ENCODE results near the gene PRPF40B.
"Not testable (repeated sequence)": the region's sequence is repeated elsewhere in the genome, so short reads cannot be mapped to it uniquely, and the experiment has no call there.

The PRPF40B gene

GRCh38 chr12:49609059-49609874 is 14.1 kb upstream of the PRPF40B start:
- in situ Hi-C loops (cut with MboI; ENCODE audit: low sequenced_read_pairs) = no loop called here

GRCh38 chr12:49609875-49610154 is 13.5 kb upstream of the PRPF40B start:
- in situ Hi-C loops (cut with MboI; ENCODE audit: low sequenced_read_pairs) = no loop called here

- in situ Hi-C loops (cut with MboI; ENCODE audit: low sequenced_read_pairs) = not testable (repeated sequence)
These were observed 12.6 kb upstream of the PRPF40B start for GRCh38 chr12:49610785-49611184.

DNA sequence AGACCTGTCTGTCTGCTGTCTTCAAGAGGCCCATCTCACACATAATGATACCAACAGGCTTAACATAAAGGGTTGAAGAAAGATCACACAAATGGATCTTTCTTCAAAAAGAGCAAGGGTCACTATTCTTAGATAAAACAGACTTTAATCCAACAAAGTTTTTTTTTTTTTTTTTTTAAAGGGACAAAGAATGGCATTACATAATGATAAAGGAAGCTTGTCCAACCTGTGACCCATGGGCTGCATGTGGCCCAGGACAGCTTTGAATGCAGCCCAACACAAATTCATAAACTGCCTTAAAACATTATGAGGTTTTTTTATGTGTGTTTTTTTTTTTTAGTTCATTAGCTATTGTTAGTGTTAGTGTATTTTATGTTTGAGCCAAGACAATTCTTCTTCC is 11.2 kb upstream of the PRPF40B start:
- in situ Hi-C loops (cut with MboI; ENCODE audit: low sequenced_read_pairs) = no loop called here

DNA sequence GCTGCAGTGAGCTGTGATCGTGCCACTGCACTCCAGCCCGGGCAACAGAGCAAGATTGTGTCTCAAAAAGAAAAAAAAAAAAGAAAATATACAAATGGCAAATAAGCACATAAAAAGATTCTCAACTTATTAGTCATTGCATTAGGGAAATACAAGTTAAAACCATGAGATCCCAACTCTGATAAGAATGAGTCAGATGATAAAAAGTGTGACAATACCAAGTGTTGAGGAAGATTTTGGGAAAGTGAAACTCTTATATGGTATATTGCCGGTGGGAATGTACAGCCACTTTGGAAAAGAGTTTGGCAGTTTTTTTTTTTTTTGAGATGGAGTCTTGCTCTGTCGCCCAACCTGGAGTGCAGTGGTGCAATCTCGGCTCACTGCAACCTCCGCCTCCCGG is 7.6 kb upstream of the PRPF40B start:
- in situ Hi-C loops (cut with MboI; ENCODE audit: low sequenced_read_pairs) = no loop called here

GRCh38 chr12:49616533-49617219 is 6.7 kb upstream of the PRPF40B start:
- in situ Hi-C loops (cut with MboI; ENCODE audit: low sequenced_read_pairs) = no loop called here

DNA sequence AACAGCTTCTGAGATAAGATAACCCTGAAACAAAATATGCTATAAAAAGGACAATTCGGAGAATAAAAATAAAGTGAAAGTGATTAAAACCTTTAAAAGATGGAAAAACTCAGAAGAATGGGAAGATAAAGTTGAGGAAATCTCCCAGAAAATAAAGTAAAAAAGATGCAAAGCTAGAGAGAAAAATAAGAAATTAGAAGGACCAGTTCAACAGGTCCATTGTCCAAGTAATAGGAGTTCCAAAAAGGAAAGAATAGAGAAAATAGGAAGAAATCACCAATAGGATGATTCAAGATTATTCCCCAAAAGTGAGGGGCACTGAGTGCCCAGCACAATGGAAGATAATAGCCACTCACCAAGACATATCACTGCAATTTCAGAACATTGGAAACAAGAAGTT is 4.8 kb upstream of the PRPF40B start:
- in situ Hi-C loops (cut with MboI; ENCODE audit: low sequenced_read_pairs) = no loop called here

- in situ Hi-C loops (cut with MboI; ENCODE audit: low sequenced_read_pairs) = no loop called here
These were observed 4.1 kb upstream of the PRPF40B start for GRCh38 chr12:49619286-49619685.

DNA sequence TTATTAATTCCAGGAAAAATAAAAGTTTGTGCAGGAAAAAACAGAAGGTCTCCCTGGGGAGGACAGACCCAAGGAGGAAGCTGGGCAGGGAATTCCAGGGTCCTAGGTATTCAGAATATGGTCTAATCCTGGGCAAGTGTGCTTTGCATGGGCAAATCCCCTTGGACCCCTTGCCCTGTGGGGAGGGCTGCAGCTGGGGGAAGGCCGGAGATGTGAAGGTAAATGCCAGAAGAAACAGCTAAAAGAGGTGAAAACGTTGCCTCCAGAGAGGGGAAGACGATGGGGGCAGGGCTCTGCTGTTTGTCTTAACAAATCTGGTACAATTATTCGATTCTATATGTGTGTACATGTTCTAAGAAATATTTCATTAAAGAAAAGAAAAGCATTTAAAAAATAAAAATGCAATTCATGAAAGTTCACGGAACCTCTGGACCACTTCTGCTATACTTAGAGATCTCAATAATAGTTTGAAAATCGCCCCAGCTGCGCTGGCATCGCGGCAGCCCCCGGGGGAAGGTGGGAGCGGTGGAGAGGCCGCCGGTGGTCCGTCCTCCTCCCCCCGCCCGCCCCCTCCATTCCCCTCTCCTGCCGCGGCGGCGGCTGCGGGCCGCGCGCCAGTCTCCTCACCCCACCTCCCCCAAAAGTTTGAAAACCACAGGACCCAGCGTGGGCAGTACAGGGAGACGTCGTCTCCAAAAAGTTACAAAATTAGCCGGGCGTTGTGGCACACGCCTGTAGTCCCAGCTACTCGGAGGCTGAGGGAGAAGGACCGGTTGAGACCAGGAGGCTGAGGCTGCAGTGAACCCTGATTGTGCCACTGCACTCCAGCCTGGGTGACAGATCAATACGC is 1.5 kb upstream of the PRPF40B start:
- in situ Hi-C loops (cut with MboI; ENCODE audit: low sequenced_read_pairs) = no loop called here

GRCh38 chr12:49622501-49623141 is 740 bp upstream of the PRPF40B start:
- in situ Hi-C loops (cut with MboI; ENCODE audit: low sequenced_read_pairs) = no loop called here

GRCh38 chr12:49624921-49625577 is 1.7 kb downstream of the PRPF40B start:
- in situ Hi-C loops (cut with MboI; ENCODE audit: low sequenced_read_pairs) = no loop called here

DNA sequence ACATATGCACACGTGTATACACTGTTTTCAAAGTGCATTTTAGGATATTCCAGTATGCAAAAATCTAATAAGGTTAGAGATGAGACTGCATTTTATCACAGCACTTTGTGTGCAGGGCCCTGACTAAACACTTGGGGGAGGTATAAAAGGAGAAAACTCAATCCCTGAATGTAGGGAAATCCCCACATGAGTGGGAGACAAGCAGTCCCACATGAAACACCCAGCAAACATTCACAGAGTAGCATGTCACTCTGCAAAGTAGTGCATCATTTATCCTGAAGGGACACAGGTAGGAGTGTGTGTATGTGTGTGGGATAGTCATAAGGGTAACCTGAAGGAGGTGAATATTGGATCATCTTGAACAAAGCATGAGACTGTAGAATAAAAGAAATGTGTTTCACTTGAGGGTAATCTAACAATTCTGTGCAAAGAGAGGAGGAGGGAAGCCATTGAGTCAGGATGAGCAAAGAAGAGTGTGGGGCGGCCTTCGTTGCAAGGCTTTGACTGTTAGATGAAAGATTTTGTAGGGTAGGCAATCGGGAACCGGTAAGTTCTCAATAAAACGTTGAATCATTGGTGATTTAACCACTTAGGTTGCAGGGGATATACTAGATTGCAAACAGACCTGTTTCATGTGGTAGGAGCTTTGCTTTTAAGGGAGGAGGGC is 2.9 kb downstream of the PRPF40B start:
- in situ Hi-C loops (cut with MboI; ENCODE audit: low sequenced_read_pairs) = no loop called here

GRCh38 chr12:49626836-49627235 is 3.5 kb downstream of the PRPF40B start:
- in situ Hi-C loops (cut with MboI; ENCODE audit: low sequenced_read_pairs) = no loop called here

DNA sequence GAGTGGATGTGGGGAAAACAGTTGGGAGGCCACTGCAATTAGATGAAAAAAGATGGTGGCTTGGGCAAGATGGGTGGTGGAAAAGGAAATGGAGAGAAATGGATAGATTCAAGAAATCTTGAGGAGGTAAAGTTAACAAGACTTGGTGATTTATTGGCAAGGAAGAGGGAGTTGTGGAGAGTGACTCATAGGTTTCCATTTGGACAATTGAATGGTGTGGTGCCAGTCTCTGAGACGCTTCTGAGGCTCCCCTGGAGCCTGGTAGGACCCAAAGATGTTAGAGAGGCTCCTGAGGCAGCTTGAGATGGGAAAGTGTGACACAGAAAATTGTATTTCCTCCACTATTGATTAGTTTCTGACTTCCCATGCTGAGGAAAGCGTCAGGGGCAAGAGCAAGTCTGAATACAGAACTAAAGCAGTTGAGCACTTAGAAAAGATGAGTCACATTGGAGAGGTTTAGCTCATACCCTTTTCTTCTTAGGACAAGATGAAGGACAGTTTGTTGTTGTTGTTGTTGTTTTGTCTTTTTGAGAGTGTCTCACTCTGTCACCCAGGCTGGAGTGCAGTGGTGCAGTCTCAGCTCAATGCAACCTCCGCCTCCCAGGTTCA is 4.5 kb downstream of the PRPF40B start:
- in situ Hi-C loops (cut with MboI; ENCODE audit: low sequenced_read_pairs) = no loop called here

DNA sequence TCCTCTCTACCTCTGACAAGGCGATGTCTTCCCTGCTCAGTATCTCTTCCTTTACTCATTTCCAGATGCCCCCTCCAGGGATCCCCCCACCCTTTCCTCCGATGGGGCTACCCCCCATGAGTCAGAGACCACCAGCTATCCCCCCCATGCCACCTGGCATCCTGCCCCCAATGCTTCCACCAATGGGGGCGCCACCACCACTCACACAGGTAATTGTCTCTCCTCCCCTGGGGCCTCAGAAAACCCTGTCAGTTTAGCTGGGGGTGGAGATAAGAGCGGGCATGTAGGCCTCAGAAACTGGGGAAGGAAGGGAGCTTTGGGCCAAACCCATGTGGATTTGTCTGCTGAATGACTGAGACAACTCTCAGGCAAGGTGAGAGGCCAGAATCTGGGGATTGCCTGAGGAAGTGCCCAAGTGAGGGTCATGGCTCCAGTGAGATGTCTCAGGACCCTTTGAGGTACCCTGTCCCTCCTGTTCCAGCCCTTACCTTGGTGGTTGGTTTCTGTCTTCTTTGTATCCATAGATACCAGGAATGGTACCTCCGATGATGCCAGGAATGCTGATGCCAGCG is 8.1 kb downstream of the PRPF40B start:
- in situ Hi-C loops (cut with MboI; ENCODE audit: low sequenced_read_pairs) = no loop called here

- in situ Hi-C loops (cut with MboI; ENCODE audit: low sequenced_read_pairs) = no loop called here
These were observed 9.0 kb downstream of the PRPF40B start for GRCh38 chr12:49632401-49632800.

DNA sequence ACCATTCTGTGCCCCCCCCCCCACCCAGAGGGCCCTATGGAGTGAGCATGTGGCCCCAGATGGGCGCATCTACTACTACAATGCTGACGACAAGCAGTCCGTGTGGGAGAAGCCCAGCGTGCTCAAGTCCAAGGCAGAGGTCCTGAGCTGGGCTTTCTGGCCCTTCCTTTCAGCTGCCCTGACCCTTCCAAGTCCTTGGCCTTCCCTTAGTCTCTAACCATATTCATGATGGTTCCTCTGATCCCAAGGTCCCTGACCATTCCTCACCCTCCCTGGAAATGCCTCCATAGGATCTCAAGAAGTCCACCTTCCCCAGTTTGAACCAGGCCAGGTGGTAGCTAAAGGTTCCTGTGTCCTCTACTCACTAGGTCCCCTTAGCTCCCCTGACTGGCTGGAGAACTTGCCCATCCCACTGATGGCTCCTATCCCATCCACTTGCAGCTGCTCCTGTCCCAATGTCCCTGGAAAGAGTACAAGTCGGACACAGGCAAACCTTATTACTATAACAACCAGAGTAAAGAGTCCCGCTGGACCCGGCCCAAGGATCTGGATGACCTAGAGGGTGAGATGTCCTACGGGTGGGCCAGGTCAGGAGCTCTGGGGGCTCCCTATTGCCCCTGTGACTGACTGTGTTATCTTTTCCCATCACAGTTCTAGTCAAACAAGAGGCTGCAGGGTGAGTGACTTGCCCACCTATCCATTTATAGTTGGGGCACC is 9.8 kb downstream of the PRPF40B start:
- in situ Hi-C loops (cut with MboI; ENCODE audit: low sequenced_read_pairs) = no loop called here

DNA sequence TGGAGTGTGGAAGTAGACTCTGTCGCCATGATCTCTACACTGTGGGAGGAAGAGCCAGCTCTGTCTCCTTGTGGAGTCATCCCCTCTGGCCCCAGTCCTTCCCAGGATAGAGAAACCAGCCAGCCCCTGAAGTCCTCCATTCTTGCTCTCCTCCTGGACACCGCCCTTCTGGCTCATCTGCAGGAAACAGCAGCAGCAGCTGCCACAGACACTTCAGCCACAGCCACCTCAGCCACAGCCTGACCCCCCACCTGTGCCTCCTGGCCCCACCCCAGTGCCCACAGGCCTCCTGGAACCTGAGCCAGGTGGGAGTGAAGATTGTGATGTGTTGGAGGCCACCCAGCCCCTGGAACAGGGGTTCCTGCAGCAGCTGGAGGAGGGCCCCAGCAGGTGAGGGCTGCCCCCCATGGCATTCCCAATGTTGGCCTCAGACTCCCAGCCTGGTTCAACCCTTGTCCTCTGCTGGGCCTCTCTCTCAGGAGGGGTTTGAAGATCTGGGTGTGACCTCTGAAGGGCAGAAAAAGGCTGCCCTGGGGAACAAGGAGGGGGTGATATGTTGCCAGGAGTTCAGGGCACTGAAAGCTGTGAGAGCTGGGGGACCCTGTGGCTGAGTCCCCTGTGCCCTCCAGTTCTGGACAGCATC is 10.5 kb downstream of the PRPF40B start:
- in situ Hi-C loops (cut with MboI; ENCODE audit: low sequenced_read_pairs) = no loop called here
